HepG2 (cell line): Measurements from ENCODE around the gene CBX2. TPM values are rescaled to one million over a fixed set of nuclear protein-coding genes. Genes with fewer than 3 reads are reported as not detected.

ENCODE experiments used
- ATAC-seq: fragments of 200-7000 bp; cut with Tn5 transposase; 3 replicates; pipeline ENCODE4 v1.9.1; 2020; ENCODE audit warnings: mild to moderate bottlenecking, moderate library complexity
- BruUV-seq: library from RNA; stranded (reverse); fragments of 400-500 nt; replicated peaks from 2 replicates; lab custom pipeline; 2021; lab: Mats Ljungman, UMichigan
- CTCF ChIA-PET: fragments of 300-600 bp; formaldehyde crosslinking; extraction: SDS; loops from one replicate; lab custom pipeline; 2021; ENCODE audit warnings: low total read pairs, inconsistent platforms, low intra/inter-chr PET ratio; lab: Yijun Ruan, JAX
- POLR2A ChIA-PET: fragments of 350-600 bp; sonication (Branson Sonifier 250); formaldehyde crosslinking; loops from one replicate; lab custom pipeline; 2020; ENCODE audit warnings: antibody characterized with exemption, inconsistent platforms; lab: Yijun Ruan, JAX
- DNase-seq: peaks from one replicate; pipeline ENCODE4 v3.0.0-alpha.2; 2015; ENCODE audit warnings: low spot score
- FAIRE-seq: peaks from 3 replicates; lab custom pipeline; 2011; peaks lifted over from hg19 to GRCh38; lab: Jason Lieb, UNC
- H2AFZ ChIP-seq: one replicate; pipeline ENCODE4 v1.6.1; 2011; ENCODE audit warnings: low read length, inconsistent platforms
- H3K27ac ChIP-seq: fragments of 300-600 bp; 3 replicates; pipeline ENCODE4 v1.8.0; 2011; ENCODE audit warnings: mixed run types, mild to moderate bottlenecking, mixed read lengths, low read length, inconsistent platforms; ENCODE audit not compliant: insufficient read depth; ENCODE audit errors: extremely low read length
- H3K27me3 ChIP-seq, 2 experiments: fragments of 200-600 bp in 1 of 2; 2 replicates in 1 of 2; 3 replicates in 1 of 2; pipeline versions ENCODE4 v1.6.0 to v1.8.0; 2011; ENCODE audit warnings: low read length in 2 of 2, mild to moderate bottlenecking in 2 of 2, moderate library complexity in 2 of 2, inconsistent platforms in 1 of 2; ENCODE audit not compliant: insufficient read depth in 2 of 2, control insufficient read depth in 1 of 2
- H3K36me3 ChIP-seq, 2 experiments: fragments of 200-600 bp in 1 of 2; replicated peaks in 1 of 2; 2 replicates in 1 of 2; 3 replicates in 1 of 2; pipeline versions ENCODE4 v1.5.1 to v1.8.0; 2011; ENCODE audit warnings: low read length in 2 of 2, inconsistent platforms in 1 of 2; ENCODE audit not compliant: insufficient read depth in 2 of 2, control insufficient read depth in 1 of 2
- H3K4me1 ChIP-seq: 2 replicates; pipeline ENCODE4 v1.5.1; 2012; ENCODE audit warnings: low read length, inconsistent platforms; ENCODE audit not compliant: insufficient read depth
- H3K4me2 ChIP-seq: 2 replicates; pipeline ENCODE4 v1.6.0; 2011; ENCODE audit warnings: low read depth, low read length, inconsistent platforms
- H3K4me3 ChIP-seq, 3 experiments: fragments of 200-600 bp in 1 of 3; sonication (generic), shearing (Covaris generic) in 1 of 3; replicated peaks in 1 of 3; 2 replicates each; pipeline ENCODE4 v1.5.1; 2011 to 2016; ENCODE audit warnings: low read length in 3 of 3, inconsistent platforms in 2 of 3, low read depth in 2 of 3, mild to moderate bottlenecking in 2 of 3, control low read depth in 1 of 3, mixed read lengths in 1 of 3; ENCODE audit not compliant: insufficient read depth in 1 of 3
- H3K79me2 ChIP-seq: one replicate; pipeline ENCODE4 v1.6.1; 2011; ENCODE audit warnings: low read length, inconsistent platforms; ENCODE audit not compliant: insufficient read depth
- H3K9ac ChIP-seq: 2 replicates; pipeline ENCODE4 v1.6.0; 2011; ENCODE audit warnings: mild to moderate bottlenecking, low read depth, low read length, inconsistent platforms; ENCODE audit not compliant: insufficient read depth
- H3K9me3 ChIP-seq: 2 replicates; pipeline ENCODE4 v1.5.1; 2012; ENCODE audit warnings: mild to moderate bottlenecking, low read length
- H4K20me1 ChIP-seq: 2 replicates; pipeline ENCODE4 v1.6.0; 2011; ENCODE audit warnings: inconsistent platforms, mild to moderate bottlenecking, low read length, moderate library complexity; ENCODE audit not compliant: insufficient read depth
- ZNF629 ChIP-seq: sonication (generic); formaldehyde crosslinking; conservative IDR thresholded peaks from 2 replicates; pipeline ENCODE4 v1.5.0; 2020; ENCODE audit warnings: missing genetic modification reagents
- WGBS: methylation state at CpG from one replicate; pipeline ENCODE4 v1.1.6; 2017; ENCODE audit warnings: low lambda C conversion rate; 5-methylcytosine and 5-hydroxymethylcytosine counted together
- in situ Hi-C: cut with HindIII; loops from 2 replicates; pipeline ENCODE4 v1.10.0; 2017; ENCODE audit warnings: low pct_unique_long_range_greater_than_20kb; ENCODE audit not compliant: extremely low pct_ligation_motif_present
- intact Hi-C: fragments of 100-400 bp; cut with micrococcal nuclease; formaldehyde crosslinking; loops from one replicate; pipeline ENCODE4 v1.10.0; 2022; ENCODE audit not compliant: unreplicated experiment
- polyA plus RNA-seq, 8 experiments: library from polyadenylated mRNA; depleted of rRNA in 3 of 8; stranded (reverse) in 7 of 8; unstranded in 1 of 8; fragments of >200 nt; fragmentation: Illumina TruSeq in 4 of 8; extraction: Trizol in 4 of 8; gene quantifications; 2 replicates each; pipeline versions ENCODE4 v1.2.1 to v1.2.3, GENCODE V29; 2011 to 2016; ENCODE audit warnings: low read depth in 4 of 8, missing spikeins in 1 of 8, mixed read lengths in 1 of 8; ENCODE audit not compliant: insufficient read depth in 1 of 8
- total RNA-seq, 5 experiments: library from RNA; depleted of rRNA; stranded (reverse); fragments of >200 nt; fragmentation: Illumina TruSeq; extraction: Trizol; gene quantifications; 2 replicates each; pipeline ENCODE4 v1.2.3, GENCODE V29; 2016; ENCODE audit warnings: low read depth in 1 of 5
- TF ChIP-seq, protein P1 (sequence below): sonication (generic); formaldehyde crosslinking; IDR thresholded peaks from 2 replicates; pipeline ENCODE4 v1.9.0; 2021; ENCODE audit warnings: missing genetic modification reagents, borderline replicate concordance

Gene CBX2
- total and polyA plus RNA-seq, 2 of the 13 experiments (the other 11 are each of a cell fraction or from before 2014, with no cell fraction given) = 14.5 to 31.1 TPM

DNA sequence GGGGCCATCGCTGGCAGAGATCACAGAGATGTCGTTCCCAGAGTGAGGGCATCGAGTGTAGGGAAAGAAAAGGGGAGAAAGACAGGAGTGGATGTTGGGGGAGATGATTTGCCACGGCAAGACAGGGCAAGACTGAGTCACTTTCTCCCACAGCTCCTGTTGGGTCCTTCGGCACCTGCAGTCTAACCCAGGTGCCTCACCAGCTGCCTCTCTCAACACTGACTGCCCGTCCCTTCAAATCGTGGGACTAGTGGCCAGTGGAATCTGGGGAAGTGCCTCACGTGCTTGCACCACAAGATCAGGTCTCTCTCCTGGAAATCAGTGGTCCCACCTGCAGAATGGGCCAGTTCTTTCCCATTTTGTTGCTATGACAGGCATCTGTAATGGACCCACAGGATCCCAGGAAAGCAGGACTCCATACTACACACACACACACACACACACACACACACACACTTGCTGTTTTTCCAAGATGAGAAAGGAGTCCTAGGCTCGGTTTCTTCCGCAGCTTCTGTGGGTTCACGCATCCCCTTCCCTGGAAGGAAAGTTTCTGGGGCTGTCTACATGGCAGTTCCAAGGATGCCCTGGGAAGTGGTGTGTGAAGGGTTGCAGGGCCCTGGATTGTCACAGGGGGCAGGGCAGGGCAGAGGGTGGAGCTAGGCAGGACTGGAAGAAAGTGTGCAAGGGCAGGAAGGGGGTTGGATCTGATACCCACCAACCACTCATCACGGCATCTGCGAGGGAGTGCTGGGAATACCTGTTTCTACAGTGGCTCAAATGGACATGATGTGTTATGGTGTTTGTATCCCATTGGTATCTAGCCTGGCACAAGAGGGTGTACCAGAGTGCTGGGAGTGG, 29.1 kb downstream of the CBX2 start:
- FAIRE-seq = no peak

More for the DNA sequence above, 29.1 kb downstream of the CBX2 start:
- TF ChIP-seq, protein P1, sequence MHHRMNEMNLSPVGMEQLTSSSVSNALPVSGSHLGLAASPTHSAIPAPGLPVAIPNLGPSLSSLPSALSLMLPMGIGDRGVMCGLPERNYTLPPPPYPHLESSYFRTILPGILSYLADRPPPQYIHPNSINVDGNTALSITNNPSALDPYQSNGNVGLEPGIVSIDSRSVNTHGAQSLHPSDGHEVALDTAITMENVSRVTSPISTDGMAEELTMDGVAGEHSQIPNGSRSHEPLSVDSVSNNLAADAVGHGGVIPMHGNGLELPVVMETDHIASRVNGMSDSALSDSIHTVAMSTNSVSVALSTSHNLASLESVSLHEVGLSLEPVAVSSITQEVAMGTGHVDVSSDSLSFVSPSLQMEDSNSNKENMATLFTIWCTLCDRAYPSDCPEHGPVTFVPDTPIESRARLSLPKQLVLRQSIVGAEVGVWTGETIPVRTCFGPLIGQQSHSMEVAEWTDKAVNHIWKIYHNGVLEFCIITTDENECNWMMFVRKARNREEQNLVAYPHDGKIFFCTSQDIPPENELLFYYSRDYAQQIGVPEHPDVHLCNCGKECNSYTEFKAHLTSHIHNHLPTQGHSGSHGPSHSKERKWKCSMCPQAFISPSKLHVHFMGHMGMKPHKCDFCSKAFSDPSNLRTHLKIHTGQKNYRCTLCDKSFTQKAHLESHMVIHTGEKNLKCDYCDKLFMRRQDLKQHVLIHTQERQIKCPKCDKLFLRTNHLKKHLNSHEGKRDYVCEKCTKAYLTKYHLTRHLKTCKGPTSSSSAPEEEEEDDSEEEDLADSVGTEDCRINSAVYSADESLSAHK = no peak
- TF ChIP-seq ZNF629 (CRISPR knock-in tag) = peak; percentile 57
- ChIA-PET POLR2A (interaction anchor here (0.7 to 16.5 kb wide), 6 partner anchors 10 to 187 kb away, joined by 3 to 274 read pairs (median 8); partner anchors contain the start of genes CBX4 and CBX8), CTCF (no interaction called here)
- no peaks in the 10 kb centered on the region for H4K20me1 ChIP-seq
- no peak overlapping the region for H3K4me3 ChIP-seq
- intact Hi-C loops (no loop called here), in situ Hi-C loops (loop anchor here (5.0 kb wide), 1 partner anchor 110 kb away; no protein-coding TSS in a partner anchor)
- no peak overlapping the region for H3K4me2 ChIP-seq
- no peak overlapping the region for H2AFZ ChIP-seq
- no peaks in the 10 kb centered on the region for H3K79me2 ChIP-seq
- no peak overlapping the region for H3K9ac ChIP-seq
- peaks cover 44 to 92% of the 10 kb centered on the region in 2 experiments for H3K27me3 ChIP-seq
- ATAC-seq (no peak), DNase-seq (no peak)
- BruUV-seq = no TSS peak
- no peak overlapping the region for H3K27ac ChIP-seq
- 13% methylated on average over 11 of the region's 13 CpGs for WGBS
- peaks cover 62% of the 10 kb centered on the region for H3K4me1 ChIP-seq
- H3K9me3 ChIP-seq = no peaks in the 10 kb centered on the region
- no peaks in the 10 kb centered on the region for H3K36me3 ChIP-seq
